ENCODE data around the gene STX8.
"Not testable (repeated sequence)": the region's sequence is repeated elsewhere in the genome, so short reads cannot be mapped to it uniquely, and the experiment has no call there.

DNA sequence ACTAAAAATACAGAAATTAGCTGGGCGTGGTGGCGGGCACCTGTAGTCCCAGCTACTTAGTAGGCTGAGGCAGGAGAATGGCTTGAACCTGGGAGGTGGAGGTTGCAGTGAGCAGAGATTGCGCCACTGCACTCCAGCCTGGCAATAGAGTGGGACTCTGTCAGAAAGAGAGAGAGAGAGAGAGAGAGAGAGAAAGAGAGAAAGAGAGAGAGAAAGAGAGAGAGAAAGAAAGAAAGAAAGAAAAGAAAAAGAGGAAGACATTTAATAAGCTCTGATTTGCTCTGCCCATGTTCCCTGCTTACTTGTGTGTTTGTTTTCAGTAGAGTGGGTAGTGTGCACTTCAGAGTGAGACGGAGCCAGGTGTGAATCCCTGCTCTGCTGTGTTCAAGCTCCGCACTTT, 22.0 kb upstream of the STX8 start:
- not testable (repeated sequence) for TF ChIP-seq POLR2A (IDR thresholded peaks at IDR 0.05)
- TF ChIP-seq, protein P1, sequence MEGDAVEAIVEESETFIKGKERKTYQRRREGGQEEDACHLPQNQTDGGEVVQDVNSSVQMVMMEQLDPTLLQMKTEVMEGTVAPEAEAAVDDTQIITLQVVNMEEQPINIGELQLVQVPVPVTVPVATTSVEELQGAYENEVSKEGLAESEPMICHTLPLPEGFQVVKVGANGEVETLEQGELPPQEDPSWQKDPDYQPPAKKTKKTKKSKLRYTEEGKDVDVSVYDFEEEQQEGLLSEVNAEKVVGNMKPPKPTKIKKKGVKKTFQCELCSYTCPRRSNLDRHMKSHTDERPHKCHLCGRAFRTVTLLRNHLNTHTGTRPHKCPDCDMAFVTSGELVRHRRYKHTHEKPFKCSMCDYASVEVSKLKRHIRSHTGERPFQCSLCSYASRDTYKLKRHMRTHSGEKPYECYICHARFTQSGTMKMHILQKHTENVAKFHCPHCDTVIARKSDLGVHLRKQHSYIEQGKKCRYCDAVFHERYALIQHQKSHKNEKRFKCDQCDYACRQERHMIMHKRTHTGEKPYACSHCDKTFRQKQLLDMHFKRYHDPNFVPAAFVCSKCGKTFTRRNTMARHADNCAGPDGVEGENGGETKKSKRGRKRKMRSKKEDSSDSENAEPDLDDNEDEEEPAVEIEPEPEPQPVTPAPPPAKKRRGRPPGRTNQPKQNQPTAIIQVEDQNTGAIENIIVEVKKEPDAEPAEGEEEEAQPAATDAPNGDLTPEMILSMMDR (IDR thresholded peaks at IDR 0.05) = not testable (repeated sequence)
